BLaER1 treated with 17β-estradiol and CSF1 and Interleukin-3, amounts not matched to agents 10 nM and 100 nM (cell line): ENCODE measurements around the gene GRID1.

Experiments
- H3K27ac ChIP-seq, 11 experiments: shearing (Covaris generic); formaldehyde crosslinking; 2 replicates each; pipeline ENCODE4 v1.8.1; 2022
- H3K27me3 ChIP-seq, 11 experiments: shearing (Covaris generic); formaldehyde crosslinking; 2 replicates each; pipeline ENCODE4 v1.8.1; 2022
- H3K36me3 ChIP-seq, 11 experiments: shearing (Covaris generic); formaldehyde crosslinking; 2 replicates each; pipeline ENCODE4 v1.8.1; 2022
- H3K4me1 ChIP-seq, 10 experiments: shearing (Covaris generic); formaldehyde crosslinking; 2 replicates each; pipeline ENCODE4 v1.8.1; 2022
- H3K4me2 ChIP-seq, 11 experiments: shearing (Covaris generic); formaldehyde crosslinking; 2 replicates each; pipeline ENCODE4 v1.8.1; 2022
- H3K4me3 ChIP-seq, 10 experiments: shearing (Covaris generic); formaldehyde crosslinking; 2 replicates each; pipeline ENCODE4 v1.8.1; 2022
- H3K9ac ChIP-seq, 11 experiments: shearing (Covaris generic); formaldehyde crosslinking; 2 replicates each; pipeline ENCODE4 v1.8.1; 2022
- H3K9me3 ChIP-seq, 11 experiments: shearing (Covaris generic); formaldehyde crosslinking; replicated peaks in 1 of 11; 2 replicates each; pipeline ENCODE4 v1.8.1; 2022
- H4K20me1 ChIP-seq, 11 experiments: shearing (Covaris generic); formaldehyde crosslinking; 2 replicates each; pipeline ENCODE4 v1.8.1; 2022
- Cebpa-rat ChIP-seq, 11 experiments: shearing (Covaris generic); IDR thresholded peaks; 2 replicates each; pipeline ENCODE4 v1.8.1; 2022

GRID1 gene

GRCh38 chr10:85978566-85979358, 387.8 kb downstream of the GRID1 start:
- Histone ChIP-seq H3K4me3 (no peak overlapping the region), H3K9me3 (no peaks in the 10 kb centered on the region), H3K9ac (no peak overlapping the region), H4K20me1 (no peaks in the 10 kb centered on the region), H3K27ac (no peak overlapping the region), H3K36me3 (no peaks in the 10 kb centered on the region), H3K4me2 (0 out of 22 replicates have a peak overlapping the region, but pooled peaks of 1 of the 11 experiments have one; percentile 10), H3K27me3 (no peaks in the 10 kb centered on the region), H3K4me1 (peaks cover 0 to 21% (median 11%) of the 10 kb centered on the region in 10 experiments; a peak in 17 of 20 replicates)
- TF ChIP-seq Cebpa-rat (IDR thresholded peaks at IDR 0.05): no peak

DNA sequence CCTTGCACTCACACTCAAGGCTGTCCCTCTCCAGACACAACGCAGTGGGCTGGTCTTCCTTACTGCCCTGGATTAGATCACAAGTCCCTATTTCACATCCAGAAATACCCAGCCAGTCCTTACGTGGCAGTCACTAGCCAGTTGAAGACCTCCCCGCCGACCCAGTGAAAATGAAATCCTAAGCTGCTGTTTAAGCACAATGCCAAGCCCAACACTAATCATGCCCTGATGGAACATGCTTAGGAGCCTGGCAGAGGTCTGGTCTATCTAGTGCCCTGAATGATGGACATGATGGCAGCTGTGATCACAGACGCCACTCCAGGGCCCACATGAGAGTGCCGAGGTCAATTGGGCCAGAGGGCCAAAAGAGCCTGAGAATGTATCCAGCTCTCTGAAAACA, 389.0 kb downstream of the GRID1 start:
- Histone ChIP-seq H3K4me1 (peaks cover 0 to 12% (median 0%) of the 10 kb centered on the region in 10 experiments; a peak in 2 of 20 replicates), H3K27me3 (no peaks in the 10 kb centered on the region), H3K27ac (no peak overlapping the region), H3K9me3 (no peaks in the 10 kb centered on the region), H3K36me3 (no peaks in the 10 kb centered on the region), H3K9ac (no peak overlapping the region), H3K4me2 (no peak overlapping the region), H4K20me1 (no peaks in the 10 kb centered on the region), H3K4me3 (no peak overlapping the region)
- TF ChIP-seq Cebpa-rat (IDR thresholded peaks at IDR 0.05): no peak

- Histone ChIP-seq H3K36me3 (no peaks in the 10 kb centered on the region), H3K9me3 (peaks cover 4 to 10% (median 8%) of the 10 kb centered on the region in 11 experiments), H3K4me3 (no peak overlapping the region), H3K27me3 (no peaks in the 10 kb centered on the region), H3K27ac (no peak overlapping the region), H3K9ac (no peak overlapping the region), H4K20me1 (no peaks in the 10 kb centered on the region), H3K4me2 (no peak overlapping the region), H3K4me1 (peaks cover 0 to 12% (median 0%) of the 10 kb centered on the region in 10 experiments; a peak in 1 of 20 replicates)
- TF ChIP-seq Cebpa-rat (IDR thresholded peaks at IDR 0.05): no peak
These were observed 390.3 kb downstream of the GRID1 start for GRCh38 chr10:85976267-85976793.

DNA sequence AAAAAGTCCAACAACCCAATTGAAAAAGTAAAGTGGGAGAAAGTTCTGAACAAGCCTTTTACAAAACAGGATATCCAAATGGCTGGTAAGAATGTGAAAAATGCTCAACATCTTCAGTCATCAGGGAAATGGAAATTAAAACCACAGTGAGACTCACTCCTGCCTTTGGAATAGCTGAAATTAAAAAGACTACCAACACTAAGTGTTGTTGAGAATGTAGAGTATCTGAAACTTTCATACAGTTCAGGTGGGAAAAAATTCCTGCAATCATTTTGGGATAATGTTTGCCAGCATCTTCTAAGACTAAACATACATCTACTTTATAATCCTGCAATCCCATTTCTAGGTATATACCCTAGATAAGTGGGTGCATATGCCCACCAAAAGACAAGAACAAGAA, 395.1 kb downstream of the GRID1 start:
- Histone ChIP-seq H3K4me2 (no peak overlapping the region), H3K4me3 (no peak overlapping the region), H3K9me3 (peaks cover 9 to 32% (median 23%) of the 10 kb centered on the region in 11 experiments), H3K4me1 (no peaks in the 10 kb centered on the region), H3K27me3 (no peaks in the 10 kb centered on the region), H3K9ac (no peak overlapping the region), H3K36me3 (no peaks in the 10 kb centered on the region), H3K27ac (no peak overlapping the region), H4K20me1 (no peaks in the 10 kb centered on the region)
- TF ChIP-seq Cebpa-rat (IDR thresholded peaks at IDR 0.05): no peak

DNA sequence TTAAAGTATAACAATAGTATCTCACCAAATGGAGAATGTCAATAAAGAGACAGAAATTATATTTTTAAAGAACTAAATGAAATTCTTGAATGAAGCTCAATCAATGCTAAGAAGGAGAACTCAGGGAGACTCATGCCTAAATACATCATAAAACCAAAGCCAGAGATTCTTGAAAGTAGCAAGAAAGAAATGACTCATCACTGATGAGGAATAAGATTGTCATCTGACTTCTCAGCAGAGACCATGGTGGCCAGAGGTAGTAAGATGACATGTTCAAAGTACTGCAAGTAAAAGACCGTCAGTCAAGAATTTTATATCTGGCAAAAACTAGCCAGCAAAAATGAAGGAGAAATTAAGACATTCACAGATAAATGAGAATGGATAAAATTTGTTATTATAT, 399.0 kb downstream of the GRID1 start:
- Histone ChIP-seq H3K4me1 (no peaks in the 10 kb centered on the region), H3K36me3 (no peaks in the 10 kb centered on the region), H3K9me3 (peaks cover 24 to 55% (median 41%) of the 10 kb centered on the region in 11 experiments), H3K4me3 (no peak overlapping the region), H3K27me3 (no peaks in the 10 kb centered on the region), H3K9ac (no peak overlapping the region), H4K20me1 (no peaks in the 10 kb centered on the region), H3K27ac (no peak overlapping the region), H3K4me2 (no peak overlapping the region)
- TF ChIP-seq Cebpa-rat (IDR thresholded peaks at IDR 0.05): no peak

GRCh38 chr10:85961479-85962067, 405.0 kb downstream of the GRID1 start:
- Histone ChIP-seq H3K27ac (no peak overlapping the region), H3K9ac (no peak overlapping the region), H3K9me3 (peaks cover 16 to 41% (median 27%) of the 10 kb centered on the region in 11 experiments), H3K4me3 (no peak overlapping the region), H4K20me1 (no peaks in the 10 kb centered on the region), H3K27me3 (no peaks in the 10 kb centered on the region), H3K36me3 (no peaks in the 10 kb centered on the region), H3K4me2 (no peak overlapping the region), H3K4me1 (no peaks in the 10 kb centered on the region)
- no peak for TF ChIP-seq Cebpa-rat (IDR thresholded peaks at IDR 0.05)

GRCh38 chr10:85961073-85961472, 405.5 kb downstream of the GRID1 start:
- H3K27me3 ChIP-seq: no peaks in the 10 kb centered on the region

GRCh38 chr10:85959239-85959638, 407.4 kb downstream of the GRID1 start:
- no peaks in the 10 kb centered on the region for H3K4me1 ChIP-seq

More at GRCh38 chr10:85961073-85961472, 405.5 kb downstream of the GRID1 start:
- Histone ChIP-seq H4K20me1 (no peaks in the 10 kb centered on the region), H3K4me2 (no peak overlapping the region), H3K36me3 (no peaks in the 10 kb centered on the region), H3K9ac (no peak overlapping the region), H3K4me3 (no peak overlapping the region), H3K9me3 (peaks cover 16 to 42% (median 30%) of the 10 kb centered on the region in 11 experiments), H3K27ac (no peak overlapping the region), H3K4me1 (no peaks in the 10 kb centered on the region)
- TF ChIP-seq Cebpa-rat (IDR thresholded peaks at IDR 0.05): no peak

GRCh38 chr10:85950921-85951320, 415.7 kb downstream of the GRID1 start:
- peaks cover 0 to 11% (median 0%) of the 10 kb centered on the region in 11 experiments; a peak in 2 of 22 replicates for H3K27me3 ChIP-seq
- peaks cover 16 to 31% (median 24%) of the 10 kb centered on the region in 10 experiments for H3K4me1 ChIP-seq
- H3K9me3 ChIP-seq: peaks cover 0 to 10% (median 6%) of the 10 kb centered on the region in 11 experiments; a peak in 6 of 22 replicates
- no peak overlapping the region for H3K4me3 ChIP-seq
- H3K36me3 ChIP-seq: no peaks in the 10 kb centered on the region
- no peaks in the 10 kb centered on the region for H4K20me1 ChIP-seq
- H3K27ac ChIP-seq: no peak overlapping the region
- H3K4me2 ChIP-seq: no peak overlapping the region
- H3K9ac ChIP-seq: no peak overlapping the region
- no peak for TF ChIP-seq Cebpa-rat (IDR thresholded peaks at IDR 0.05)

More at GRCh38 chr10:85959239-85959638, 407.4 kb downstream of the GRID1 start:
- TF ChIP-seq Cebpa-rat (IDR thresholded peaks at IDR 0.05): no peak
- no peaks in the 10 kb centered on the region for H3K27me3 ChIP-seq
- H3K9me3 ChIP-seq: peaks cover 13 to 38% (median 24%) of the 10 kb centered on the region in 11 experiments
- H3K9ac ChIP-seq: no peak overlapping the region
- H3K36me3 ChIP-seq: no peaks in the 10 kb centered on the region
- H4K20me1 ChIP-seq: no peaks in the 10 kb centered on the region
- no peak overlapping the region for H3K4me3 ChIP-seq
- no peak overlapping the region for H3K27ac ChIP-seq
- H3K4me2 ChIP-seq: no peak overlapping the region
